Neural progenitor cell (in vitro differentiated cells): ENCODE results near the gene LCE1C. TPM values are rescaled to one million over a fixed set of nuclear protein-coding genes. Genes with fewer than 3 reads are reported as not detected.

Experiments used
- DNase-seq: peaks from one replicate; pipeline ENCODE4 v3.0.0-alpha.2; 2016; ENCODE audit warnings: low spot score
- H2AFZ ChIP-seq: fragments of 200-600 bp; sonication (generic); replicated peaks from 2 replicates; pipeline ENCODE4 v1.6.1; 2016; ENCODE audit warnings: antibody characterized with exemption
- H3F3A ChIP-seq: fragments of 200-600 bp; sonication (generic); 2 replicates; pipeline ENCODE4 v1.6.1; 2016; ENCODE audit warnings: antibody characterized with exemption, low read depth
- H3K27ac ChIP-seq: fragments of 200-600 bp; sonication (generic); 2 replicates; pipeline ENCODE4 v1.5.1; 2016; ENCODE audit warnings: mild to moderate bottlenecking
- H3K27me3 ChIP-seq: fragments of 200-600 bp; sonication (generic); 2 replicates; pipeline ENCODE4 v1.6.1; 2016; ENCODE audit warnings: mild to moderate bottlenecking, moderate library complexity
- H3K36me3 ChIP-seq: fragments of 200-600 bp; sonication (generic); 2 replicates; pipeline ENCODE4 v1.5.1; 2016
- H3K4me1 ChIP-seq: fragments of 200-600 bp; sonication (generic); 2 replicates; pipeline ENCODE4 v1.6.1; 2016; ENCODE audit warnings: mixed run types
- H3K4me2 ChIP-seq: fragments of 200-600 bp; sonication (generic); 2 replicates; pipeline ENCODE4 v1.6.1; 2016
- H3K4me3 ChIP-seq: fragments of 200-600 bp; sonication (generic); 2 replicates; pipeline ENCODE4 v1.5.1; 2016
- H3K79me2 ChIP-seq: fragments of 200-600 bp; sonication (generic); 2 replicates; pipeline ENCODE4 v1.6.1; 2016; ENCODE audit warnings: low read depth
- H3K9ac ChIP-seq: fragments of 200-600 bp; sonication (generic); 2 replicates; pipeline ENCODE4 v1.6.1; 2016
- H3K9me3 ChIP-seq: fragments of 200-600 bp; sonication (generic); 2 replicates; pipeline ENCODE4 v1.5.1; 2016; ENCODE audit warnings: low read depth
- H4K20me1 ChIP-seq: fragments of 200-600 bp; sonication (generic); 2 replicates; pipeline ENCODE4 v1.6.1; 2016; ENCODE audit warnings: low read depth
- H3K27ac Mint-ChIP-seq: 3 replicates; pipeline ENCODE4 v1.8.0; 2021; ENCODE audit warnings: mixed read lengths
- H3K27me3 Mint-ChIP-seq: 2 replicates; pipeline ENCODE4 v1.8.0; 2022; ENCODE audit warnings: low read depth, mild to moderate bottlenecking, inconsistent platforms, moderate library complexity, mixed read lengths; ENCODE audit not compliant: insufficient read depth
- H3K36me3 Mint-ChIP-seq: 3 replicates; pipeline ENCODE4 v1.8.0; 2021; ENCODE audit warnings: mixed read lengths
- H3K4me1 Mint-ChIP-seq: 3 replicates; pipeline ENCODE4 v1.8.0; 2021; ENCODE audit warnings: mixed read lengths
- H3K4me3 Mint-ChIP-seq: 3 replicates; pipeline ENCODE4 v1.8.0; 2021; ENCODE audit warnings: mild to moderate bottlenecking, moderate library complexity, mixed read lengths
- H3K9me3 Mint-ChIP-seq: 3 replicates; pipeline ENCODE4 v1.8.0; 2020; ENCODE audit warnings: mixed read lengths
- EZH2 ChIP-seq: fragments of 200-600 bp; sonication (generic); IDR thresholded peaks from 2 replicates; pipeline ENCODE4 v1.6.1; 2017; ENCODE audit warnings: antibody characterized with exemption, mild to moderate bottlenecking, moderate library complexity
- EZH2phosphoT487 ChIP-seq: fragments of 200-600 bp; sonication (generic); IDR thresholded peaks from 2 replicates; pipeline ENCODE4 v1.6.1; 2017; ENCODE audit warnings: antibody characterized with exemption
- total RNA-seq: library from RNA; depleted of rRNA; stranded (reverse); fragments of >200 nt; gene quantifications from 2 replicates; pipeline ENCODE4 v1.2.3, GENCODE V29; 2015; ENCODE audit warnings: low replicate concordance
- TF ChIP-seq, protein P1 (sequence below): fragments of 200-600 bp; sonication (generic); IDR thresholded peaks from 2 replicates; pipeline ENCODE4 v1.5.1; 2017; ENCODE audit warnings: antibody characterized with exemption, mild to moderate bottlenecking

LCE1C gene
- total RNA-seq, 1 donor from 2014 or later, result not detected

GRCh38 chr1:152777510-152778137 lies 28.8 kb downstream of the LCE1C start:
- Histone ChIP-seq H3K4me3 (no peak overlapping the region), H3K4me2 (no peak overlapping the region), H3K36me3 (peaks cover 3% of the 10 kb centered on the region), H4K20me1 (no peaks in the 10 kb centered on the region), H3F3A (no peaks in the 10 kb centered on the region), H3K79me2 (no peaks in the 10 kb centered on the region), H2AFZ (no peak overlapping the region), H3K27ac (no peak overlapping the region), H3K4me1 (no peaks in the 10 kb centered on the region), H3K27me3 (no peaks in the 10 kb centered on the region), H3K9me3 (peaks cover 31% of the 10 kb centered on the region), H3K9ac (no peak overlapping the region)
- DNase-seq, result no peak
- H3K9me3 Mint-ChIP-seq, result peaks cover 33% of the 10 kb centered on the region
- no peaks in the 10 kb centered on the region for H3K36me3 Mint-ChIP-seq
- peaks cover 5% of the 10 kb centered on the region for H3K27me3 Mint-ChIP-seq
- no peak overlapping the region for H3K27ac Mint-ChIP-seq
- H3K4me3 Mint-ChIP-seq, result no peak overlapping the region
- TF ChIP-seq EZH2phosphoT487 (no peak), EZH2 (no peak)
- TF ChIP-seq, protein P1, sequence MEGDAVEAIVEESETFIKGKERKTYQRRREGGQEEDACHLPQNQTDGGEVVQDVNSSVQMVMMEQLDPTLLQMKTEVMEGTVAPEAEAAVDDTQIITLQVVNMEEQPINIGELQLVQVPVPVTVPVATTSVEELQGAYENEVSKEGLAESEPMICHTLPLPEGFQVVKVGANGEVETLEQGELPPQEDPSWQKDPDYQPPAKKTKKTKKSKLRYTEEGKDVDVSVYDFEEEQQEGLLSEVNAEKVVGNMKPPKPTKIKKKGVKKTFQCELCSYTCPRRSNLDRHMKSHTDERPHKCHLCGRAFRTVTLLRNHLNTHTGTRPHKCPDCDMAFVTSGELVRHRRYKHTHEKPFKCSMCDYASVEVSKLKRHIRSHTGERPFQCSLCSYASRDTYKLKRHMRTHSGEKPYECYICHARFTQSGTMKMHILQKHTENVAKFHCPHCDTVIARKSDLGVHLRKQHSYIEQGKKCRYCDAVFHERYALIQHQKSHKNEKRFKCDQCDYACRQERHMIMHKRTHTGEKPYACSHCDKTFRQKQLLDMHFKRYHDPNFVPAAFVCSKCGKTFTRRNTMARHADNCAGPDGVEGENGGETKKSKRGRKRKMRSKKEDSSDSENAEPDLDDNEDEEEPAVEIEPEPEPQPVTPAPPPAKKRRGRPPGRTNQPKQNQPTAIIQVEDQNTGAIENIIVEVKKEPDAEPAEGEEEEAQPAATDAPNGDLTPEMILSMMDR, result no peak
- no peaks in the 10 kb centered on the region for H3K4me1 Mint-ChIP-seq

DNA sequence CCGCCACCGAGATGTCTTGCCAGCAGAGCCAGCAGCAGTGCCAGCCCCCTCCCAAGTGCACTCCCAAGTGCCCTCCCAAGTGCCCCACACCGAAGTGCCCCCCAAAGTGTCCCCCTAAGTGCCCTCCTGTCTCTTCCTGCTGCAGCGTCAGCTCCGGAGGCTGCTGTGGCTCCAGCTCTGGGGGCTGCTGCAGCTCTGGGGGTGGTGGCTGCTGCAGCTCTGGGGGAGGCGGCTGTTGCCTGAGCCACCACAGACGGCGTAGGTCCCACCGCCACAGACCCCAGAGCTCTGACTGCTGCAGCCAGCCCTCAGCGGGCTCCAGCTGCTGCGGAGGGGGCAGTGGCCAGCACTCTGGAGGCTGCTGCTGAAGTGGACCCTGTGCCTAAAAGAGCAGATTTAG lies 30.1 kb downstream of the LCE1C start:
- H3K27ac ChIP-seq, result no peak overlapping the region
- H3F3A ChIP-seq, result no peaks in the 10 kb centered on the region
- no peaks in the 10 kb centered on the region for H4K20me1 ChIP-seq
- H3K9ac ChIP-seq, result no peak overlapping the region
- Mint-ChIP-seq H3K27ac (no peak overlapping the region), H3K9me3 (peaks cover 33% of the 10 kb centered on the region), H3K4me1 (no peaks in the 10 kb centered on the region), H3K36me3 (no peaks in the 10 kb centered on the region), H3K27me3 (peaks cover 5% of the 10 kb centered on the region), H3K4me3 (no peak overlapping the region)
- TF ChIP-seq EZH2 (no peak), EZH2phosphoT487 (no peak)
- TF ChIP-seq, protein P1, result no peak
- DNase-seq, result no peak
- no peaks in the 10 kb centered on the region for H3K4me1 ChIP-seq
- peaks cover 24% of the 10 kb centered on the region for H3K9me3 ChIP-seq
- H3K27me3 ChIP-seq, result no peaks in the 10 kb centered on the region
- no peaks in the 10 kb centered on the region for H3K36me3 ChIP-seq
- H3K4me2 ChIP-seq, result no peak overlapping the region
- H3K4me3 ChIP-seq, result no peak overlapping the region
- no peak overlapping the region for H2AFZ ChIP-seq
- H3K79me2 ChIP-seq, result no peaks in the 10 kb centered on the region

GRCh38 chr1:152774875-152775274 lies 31.6 kb downstream of the LCE1C start, which contains the start of gene LCE1F:
LCE1F (plus strand) TSS chr1:152775140; CDS start chr1:152776372, 1,232 bp downstream.
- Histone ChIP-seq H3K27ac (no peak within 1 kb of the TSS), H3K36me3 (no peaks in the 10 kb centered on the region), H3K9ac (no peak within 1 kb of the TSS), H3K9me3 (peaks cover 28% of the 10 kb centered on the region), H3K4me3 (no peak within 1 kb of the TSS), H4K20me1 (no peaks in the 10 kb centered on the region), H3K27me3 (no peaks in the 10 kb centered on the region), H2AFZ (no peak within 1 kb of the TSS), H3K4me2 (no peak within 1 kb of the TSS), H3K79me2 (no peaks in the 10 kb centered on the region), H3F3A (no peaks in the 10 kb centered on the region), H3K4me1 (no peaks in the 10 kb centered on the region)
- Mint-ChIP-seq H3K36me3 (no peaks in the 10 kb centered on the region), H3K4me3 (no peak within 1 kb of the TSS), H3K9me3 (peaks cover 38% of the 10 kb centered on the region), H3K4me1 (no peaks in the 10 kb centered on the region), H3K27me3 (peaks cover 8% of the 10 kb centered on the region), H3K27ac (no peak within 1 kb of the TSS)
- no peak for TF ChIP-seq EZH2phosphoT487
- TF ChIP-seq, protein P1, result no peak
- no peak for TF ChIP-seq EZH2
- no peak for DNase-seq
